ENCODE results near the gene TAX1BP1.
"Not testable (repeated sequence)": the region's sequence is repeated elsewhere in the genome, so short reads cannot be mapped to it uniquely, and the experiment has no call there.

TAX1BP1 gene

GRCh38 chr7:27843584-27844305 lies 103.8 kb downstream of the TAX1BP1 start:
- DNase-seq (ENCODE audit: low spot score), result no peak

GRCh38 chr7:27846388-27846787 lies 106.4 kb downstream of the TAX1BP1 start:
- DNase-seq (ENCODE audit: low spot score), result no peak

DNA sequence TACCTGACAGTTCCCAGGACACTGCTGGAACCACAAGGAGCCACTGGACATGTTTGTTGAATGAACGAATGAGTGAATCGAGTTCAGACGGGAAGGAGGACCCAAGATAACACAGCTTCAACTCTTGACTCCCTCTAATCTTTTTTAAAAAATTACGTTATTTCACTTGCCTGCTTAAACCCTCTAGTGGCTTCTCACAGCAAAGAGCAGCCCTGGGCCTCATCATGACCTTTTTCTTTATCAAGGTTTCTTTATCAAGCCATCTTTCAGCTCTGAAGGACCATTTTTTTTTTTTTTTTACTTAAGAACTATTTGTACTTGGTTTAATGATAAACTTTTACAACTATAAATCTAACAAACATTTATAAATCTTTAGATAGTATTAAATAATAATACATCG lies 110.6 kb downstream of the TAX1BP1 start:
- DNase-seq (ENCODE audit: low spot score), result no peak

GRCh38 chr7:27856703-27857485 lies 116.9 kb downstream of the TAX1BP1 start:
- not testable (repeated sequence) for DNase-seq (ENCODE audit: low spot score)

- DNase-seq (ENCODE audit: low spot score), result no peak
Measured at GRCh38 chr7:27860800-27861199, 120.8 kb downstream of the TAX1BP1 start.

DNA sequence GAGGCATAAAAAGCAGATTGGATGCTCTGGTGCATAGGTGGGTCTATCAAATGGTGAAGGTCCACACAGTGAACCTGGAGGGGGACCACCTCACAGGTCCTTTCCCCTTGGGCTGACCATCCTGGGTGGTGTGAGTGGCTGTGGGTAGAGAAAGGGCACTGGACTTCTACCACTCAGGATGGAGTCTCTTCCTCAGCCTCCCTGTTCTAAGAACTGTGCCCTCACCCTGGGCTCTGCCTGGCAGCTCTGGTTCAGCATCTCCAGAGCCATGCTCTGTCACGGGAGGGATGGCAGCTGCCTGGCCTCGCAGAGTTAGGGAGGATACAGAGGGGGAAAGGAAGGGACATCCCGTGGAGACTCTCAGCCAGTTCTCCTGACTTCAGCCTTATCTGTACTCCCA lies 121.8 kb downstream of the TAX1BP1 start:
- DNase-seq (ENCODE audit: low spot score), result no peak

DNA sequence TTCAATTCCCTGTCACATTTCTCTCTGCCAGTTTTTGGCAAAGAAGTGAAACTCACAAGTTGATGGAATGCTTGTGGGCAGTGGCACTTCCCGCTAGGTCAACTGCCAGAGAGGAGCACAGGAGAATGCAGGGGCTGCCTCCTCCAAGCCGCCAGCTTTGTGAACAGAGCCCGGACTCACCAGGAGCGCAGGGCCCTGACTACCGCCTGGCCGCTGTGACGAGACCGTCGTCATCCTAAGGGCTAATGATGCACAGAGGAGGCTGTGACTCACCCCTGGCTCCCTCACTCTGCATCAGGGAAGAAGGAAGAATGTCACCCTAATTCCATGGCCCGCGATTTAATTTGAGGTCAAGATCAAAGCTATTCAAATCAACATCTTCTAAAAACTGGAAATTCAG lies 123.9 kb downstream of the TAX1BP1 start:
- no peak for DNase-seq (ENCODE audit: low spot score)

DNA sequence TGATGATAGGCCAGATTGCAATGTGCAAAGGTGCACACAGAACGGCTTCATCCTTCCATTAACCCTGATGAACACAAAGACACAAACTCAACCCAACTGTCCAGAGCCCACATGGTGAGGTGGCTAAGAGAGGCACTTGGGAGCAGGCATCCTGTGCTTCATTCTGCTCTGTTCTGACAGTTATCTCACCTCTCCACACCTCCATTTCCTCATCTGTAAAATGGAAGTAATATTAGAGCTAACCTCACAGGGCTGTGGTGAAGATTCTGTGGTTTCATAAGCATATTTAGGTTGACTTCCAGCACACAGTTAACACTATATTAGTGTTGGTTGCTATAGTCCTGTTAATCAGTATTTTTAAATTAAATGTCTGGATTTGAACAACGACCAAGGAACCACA lies 126.3 kb downstream of the TAX1BP1 start:
- DNase-seq (ENCODE audit: low spot score), result no peak

DNA sequence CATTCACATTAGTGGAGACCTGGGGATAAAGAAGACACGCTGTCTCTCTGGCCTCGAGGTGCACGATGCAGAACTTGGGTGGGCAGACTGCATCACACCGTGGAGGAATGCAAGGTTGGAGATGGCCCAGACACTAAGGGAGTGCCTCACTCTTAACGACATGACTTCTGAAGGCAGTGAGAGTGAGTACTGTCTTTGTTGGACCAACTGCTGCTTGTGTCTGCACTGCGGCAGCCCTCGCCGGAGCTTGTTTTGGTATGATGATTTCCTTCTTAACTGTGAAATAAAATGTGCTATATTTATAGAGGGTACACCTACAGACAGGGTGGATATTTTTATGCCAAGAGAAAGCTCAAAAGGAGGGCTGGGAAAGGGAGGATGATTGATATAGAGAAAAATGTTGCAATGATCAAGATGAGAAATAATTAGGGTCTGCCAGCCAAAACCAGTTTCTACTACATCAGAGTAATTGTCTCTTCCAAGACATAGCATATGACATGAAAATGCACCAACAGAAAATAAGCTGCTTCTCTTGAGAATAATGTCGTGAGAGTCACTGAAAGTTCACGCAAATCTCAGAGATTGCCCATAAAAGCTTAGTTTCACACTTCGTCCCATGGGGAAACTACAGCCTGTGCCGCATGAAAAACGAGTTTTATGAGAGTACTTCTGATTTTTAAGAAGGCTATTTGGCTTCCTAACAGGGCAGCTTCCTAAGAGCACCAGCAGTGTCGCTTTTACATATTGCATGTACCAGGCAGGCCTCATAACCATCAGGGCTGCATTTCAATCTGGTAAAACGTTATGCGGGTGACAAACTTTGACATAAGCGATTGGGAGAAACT lies 127.1 kb downstream of the TAX1BP1 start:
- DNase-seq (ENCODE audit: low spot score), result no peak

- no peak for DNase-seq (ENCODE audit: low spot score)
Measured at GRCh38 chr7:27868131-27868550, 128.2 kb downstream of the TAX1BP1 start.

DNA sequence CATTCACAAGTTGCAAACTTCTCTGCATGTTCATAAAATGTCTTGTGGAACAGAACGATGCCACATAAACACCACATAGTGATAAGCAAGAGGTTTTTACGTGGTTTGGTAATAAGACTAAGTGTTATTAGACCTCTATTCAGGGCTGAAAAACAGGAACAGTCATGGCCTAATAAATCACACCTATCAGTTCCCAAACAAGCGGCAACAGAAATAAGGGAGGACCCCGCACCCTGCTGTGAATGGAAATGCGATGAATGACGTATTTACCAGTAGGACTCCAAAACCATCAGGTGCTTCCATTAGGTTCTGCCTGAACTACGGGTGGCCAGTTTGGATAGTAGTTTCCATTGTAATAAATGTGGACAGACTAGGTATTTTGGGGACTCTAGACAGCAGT lies 129.1 kb downstream of the TAX1BP1 start:
- DNase-seq (ENCODE audit: low spot score), result no peak

GRCh38 chr7:27870595-27870994 lies 130.6 kb downstream of the TAX1BP1 start:
- DNase-seq (ENCODE audit: low spot score), result no peak

DNA sequence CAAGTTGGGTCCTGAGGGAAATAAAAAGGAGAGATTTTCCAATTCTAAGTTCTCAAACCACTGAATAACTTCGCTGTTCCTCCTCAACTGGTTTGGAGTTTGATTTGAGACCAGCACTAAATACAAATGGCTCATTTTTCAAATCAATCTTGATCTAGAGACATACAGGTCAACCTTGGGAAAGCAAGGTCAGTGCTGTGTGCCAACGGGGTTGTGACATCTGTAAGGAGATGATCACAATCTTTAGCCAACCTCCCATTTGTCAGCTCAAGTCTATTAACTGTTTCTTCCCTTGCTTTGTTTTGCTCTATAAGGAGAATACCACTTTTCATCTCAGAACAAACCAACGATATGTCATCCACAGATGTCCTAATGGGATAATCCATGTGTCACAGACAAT lies 131.1 kb downstream of the TAX1BP1 start:
- DNase-seq (ENCODE audit: low spot score), result no peak

DNA sequence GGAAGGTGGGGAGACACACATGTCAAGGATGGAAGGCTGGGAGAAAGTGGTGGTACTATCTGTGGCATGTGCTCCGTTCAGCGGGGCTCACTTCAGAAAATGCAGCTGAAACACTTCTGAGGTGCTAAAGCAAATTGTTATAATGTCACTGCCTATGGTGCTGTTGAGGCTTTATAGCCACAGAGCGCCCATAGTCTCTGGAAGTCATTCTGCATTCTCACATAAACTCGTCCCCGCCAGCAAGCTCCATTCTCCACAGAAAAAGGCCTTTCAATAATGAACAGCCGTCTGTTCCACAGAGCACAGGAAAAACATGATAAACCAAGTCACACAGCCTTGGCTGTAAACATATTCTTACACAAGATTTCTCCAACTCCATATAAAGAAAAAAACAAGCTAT lies 131.9 kb downstream of the TAX1BP1 start:
- no peak for DNase-seq (ENCODE audit: low spot score)

GRCh38 chr7:27872356-27873275 lies 132.7 kb downstream of the TAX1BP1 start:
- no peak for DNase-seq (ENCODE audit: low spot score)

GRCh38 chr7:27873981-27874957 lies 134.3 kb downstream of the TAX1BP1 start:
- peak; percentile 72 for DNase-seq (ENCODE audit: low spot score)

- no peak for DNase-seq (ENCODE audit: low spot score)
Measured at GRCh38 chr7:27875061-27875460, 135.1 kb downstream of the TAX1BP1 start.

DNA sequence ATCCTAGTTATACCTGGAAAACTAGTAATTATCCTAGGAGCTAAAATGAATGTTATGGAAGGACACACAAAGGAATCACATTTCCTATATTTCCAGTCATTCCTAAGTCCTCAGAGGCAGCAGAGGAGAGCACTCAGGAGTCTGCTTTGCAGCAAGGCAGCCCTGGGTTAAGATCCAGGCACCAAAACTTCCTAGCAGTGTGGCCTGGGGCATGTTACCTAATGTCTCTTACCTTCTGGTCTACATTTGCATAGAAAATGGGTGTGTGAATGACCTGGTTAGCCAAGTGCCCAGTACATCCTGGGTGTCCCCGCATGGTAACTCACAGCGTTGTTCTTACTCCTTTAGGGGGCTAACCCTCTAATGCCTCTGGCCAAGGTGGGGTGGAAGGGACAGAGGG lies 135.9 kb downstream of the TAX1BP1 start:
- DNase-seq (ENCODE audit: low spot score), result no peak

DNA sequence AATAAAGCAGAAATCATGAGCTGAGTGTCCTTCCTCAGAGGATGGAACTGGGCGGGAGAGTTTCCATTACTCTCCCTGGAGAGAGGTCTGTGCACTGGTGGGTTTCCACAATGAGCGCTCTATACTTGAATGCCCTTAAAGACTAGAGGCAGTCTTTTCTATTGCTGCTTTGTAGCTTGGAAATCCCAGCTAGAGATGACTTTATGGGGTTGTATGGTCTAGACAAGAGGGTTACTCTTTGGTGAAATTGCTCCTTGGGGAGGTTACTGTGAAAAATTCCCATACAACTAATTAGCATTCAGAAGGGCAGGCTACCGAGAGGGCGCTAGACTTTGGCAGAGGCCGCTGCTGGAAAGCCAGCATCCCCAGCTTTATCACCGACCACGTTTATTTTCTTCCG lies 136.8 kb downstream of the TAX1BP1 start:
- no peak for DNase-seq (ENCODE audit: low spot score)

All from globus pallidus (tissue), 1 donor.